ENCODE measurements around the gene NBEA.

Gene NBEA

GRCh38 chr13:35164324-35164932 is 222.4 kb downstream of the NBEA start:
- no peak for DNase-seq (ENCODE audit: low read depth in 2 of 2)

- DNase-seq (ENCODE audit: low read depth in 2 of 2), result no peak
Observed at GRCh38 chr13:35165205-35165604, 223.1 kb downstream of the NBEA start.

GRCh38 chr13:35179494-35179893 is 237.4 kb downstream of the NBEA start:
- DNase-seq (ENCODE audit: low read depth in 2 of 2), result no peak

- no peak for DNase-seq (ENCODE audit: low read depth in 2 of 2)
Observed at GRCh38 chr13:35179920-35180663, 238.0 kb downstream of the NBEA start.

GRCh38 chr13:35190241-35190640 is 248.2 kb downstream of the NBEA start:
- DNase-seq (ENCODE audit: low read depth in 2 of 2), result no peak

GRCh38 chr13:35191883-35192282 is 249.8 kb downstream of the NBEA start:
- DNase-seq (ENCODE audit: low read depth in 2 of 2), result no peak

- no peak for DNase-seq (ENCODE audit: low read depth in 2 of 2)
Observed at GRCh38 chr13:35198613-35199200, 256.6 kb downstream of the NBEA start.

- DNase-seq (ENCODE audit: low read depth in 2 of 2), result no peak
Observed at GRCh38 chr13:35208587-35208986, 266.5 kb downstream of the NBEA start.

GRCh38 chr13:35210261-35210660 is 268.2 kb downstream of the NBEA start:
- no peak for DNase-seq (ENCODE audit: low read depth in 2 of 2)

GRCh38 chr13:35211949-35212348 is 269.9 kb downstream of the NBEA start:
- DNase-seq (ENCODE audit: low read depth in 2 of 2), result no peak

GRCh38 chr13:35213911-35214310 is 271.8 kb downstream of the NBEA start:
- no peak for DNase-seq (ENCODE audit: low read depth in 2 of 2)

- no peak for DNase-seq (ENCODE audit: low read depth in 2 of 2)
Observed at GRCh38 chr13:35216131-35216530, 274.1 kb downstream of the NBEA start.

GRCh38 chr13:35219021-35219420 is 277.0 kb downstream of the NBEA start:
- no peak for DNase-seq (ENCODE audit: low read depth in 2 of 2)

- no peak for DNase-seq (ENCODE audit: low read depth in 2 of 2)
Observed at GRCh38 chr13:35225159-35225558, 283.1 kb downstream of the NBEA start.

GRCh38 chr13:35225582-35225981 is 283.5 kb downstream of the NBEA start:
- DNase-seq (ENCODE audit: low read depth in 2 of 2), result no peak

GRCh38 chr13:35228536-35228935 is 286.5 kb downstream of the NBEA start:
- DNase-seq (ENCODE audit: low read depth in 2 of 2), result no peak

GRCh38 chr13:35231426-35231825 is 289.4 kb downstream of the NBEA start:
- no peak for DNase-seq (ENCODE audit: low read depth in 2 of 2)

GRCh38 chr13:35238274-35238673 is 296.2 kb downstream of the NBEA start:
- DNase-seq (ENCODE audit: low read depth in 2 of 2), result no peak

- no peak for DNase-seq (ENCODE audit: low read depth in 2 of 2)
Observed at GRCh38 chr13:35252536-35253205, 310.6 kb downstream of the NBEA start.

GRCh38 chr13:35255241-35255640 is 313.2 kb downstream of the NBEA start:
- no peak for DNase-seq (ENCODE audit: low read depth in 2 of 2)

- DNase-seq (ENCODE audit: low read depth in 2 of 2), result no peak
Observed at GRCh38 chr13:35256459-35257148, 314.5 kb downstream of the NBEA start.

- no peak for DNase-seq (ENCODE audit: low read depth in 2 of 2)
Observed at GRCh38 chr13:35260316-35260715, 318.2 kb downstream of the NBEA start.

Measured in activated CD8-positive, alpha-beta memory T cell treated with anti-CD3 and anti-CD28 coated beads for 4 hours (primary cell).